ENCODE results near the gene GABRR2.
A peak's percentile ranks its signal among the peaks of the same experiment; 100 is the strongest.
"Not testable (repeated sequence)": the region's sequence is repeated elsewhere in the genome, so short reads cannot be mapped to it uniquely, and the experiment has no call there.

GABRR2 gene

DNA sequence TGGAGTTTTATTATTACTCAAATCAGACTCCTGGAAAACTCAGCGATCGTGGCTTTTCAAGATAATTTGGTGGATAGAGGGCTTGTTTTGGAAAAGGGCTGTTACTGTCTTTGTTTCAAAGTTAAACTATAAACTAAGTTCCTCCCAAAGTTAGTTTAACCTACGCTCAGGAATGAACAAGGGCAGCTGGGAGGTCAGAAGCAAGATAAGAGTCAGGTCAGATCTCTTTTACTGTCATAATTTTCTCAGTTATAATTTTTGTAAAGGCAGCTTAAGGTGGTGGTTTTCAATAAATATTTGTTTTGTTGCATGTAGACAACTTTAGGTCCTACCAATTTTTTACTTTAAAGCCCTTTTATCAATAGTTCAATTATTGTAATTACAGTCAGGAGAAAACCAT lies 9.2 kb upstream of the GABRR2 start:
- no peak for DNase-seq (ENCODE audit: low read depth in 2 of 2)

- DNase-seq (ENCODE audit: low read depth in 2 of 2), result no peak
Measured at GRCh38 chr6:89323511-89323971, 8.4 kb upstream of the GABRR2 start.

DNA sequence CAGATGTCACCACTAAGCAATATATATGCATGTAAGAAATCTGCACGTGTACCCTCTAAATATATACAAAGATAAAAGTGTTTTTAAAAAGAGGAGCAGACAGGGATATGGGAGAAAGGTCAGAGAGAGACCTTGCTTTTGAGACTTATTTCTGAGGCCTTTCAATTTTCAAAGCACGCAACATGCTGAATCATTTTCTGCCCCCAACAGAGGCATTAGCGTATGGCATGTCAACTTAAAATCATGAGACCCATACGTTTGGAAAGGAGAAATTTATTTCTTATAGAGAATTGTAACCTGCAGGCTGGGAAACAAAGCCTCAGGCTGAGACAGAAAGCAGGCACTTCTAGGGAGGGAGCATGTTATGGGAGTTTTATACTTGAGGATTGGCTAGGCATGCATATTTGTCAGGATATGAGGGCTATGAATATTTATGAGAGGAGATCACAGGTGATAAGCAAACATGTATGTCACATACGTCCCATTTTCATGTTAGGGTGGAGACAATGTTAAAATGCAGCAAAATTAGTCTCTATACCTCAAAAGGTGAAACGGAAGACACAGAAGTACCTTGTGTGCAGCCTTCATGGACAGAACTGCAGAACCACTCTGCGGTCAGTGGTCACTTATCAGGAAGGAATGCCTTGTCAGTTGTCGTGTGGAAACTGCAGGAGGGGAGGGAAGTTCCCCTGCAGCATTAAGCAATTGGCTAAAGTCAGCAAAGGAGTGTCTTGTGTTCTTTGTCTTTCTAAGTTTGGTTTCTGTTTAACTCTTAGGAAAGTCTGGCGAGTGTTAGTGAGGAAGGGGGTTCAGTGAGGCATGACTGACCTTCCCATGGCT lies 6.3 kb upstream of the GABRR2 start:
- no peak for DNase-seq (ENCODE audit: low read depth in 2 of 2)

DNA sequence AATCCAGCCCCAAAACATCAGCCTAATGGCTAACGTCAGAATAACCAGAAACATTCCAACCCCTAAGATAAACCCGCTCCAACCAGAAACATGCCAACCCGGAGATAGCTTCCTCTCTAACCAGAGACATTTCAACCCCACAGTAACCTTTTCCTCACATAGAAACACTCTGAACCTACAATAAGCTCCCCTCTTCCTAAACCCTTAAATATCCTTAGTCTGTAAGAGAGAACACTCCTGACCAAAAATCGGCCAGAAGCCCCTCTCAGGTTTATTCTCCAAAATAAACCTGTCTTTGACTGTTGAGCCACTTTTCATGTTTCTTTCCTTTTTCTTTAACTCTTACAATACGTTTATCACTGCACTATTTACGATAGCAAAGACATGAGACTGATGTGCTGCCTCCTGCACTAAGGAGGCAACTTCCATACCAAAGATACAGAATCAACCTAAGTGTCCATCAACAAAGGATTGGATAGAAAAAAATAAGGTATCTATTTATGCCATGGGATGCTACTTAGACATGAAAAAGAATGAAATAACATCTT lies 5.0 kb upstream of the GABRR2 start:
- no peak for DNase-seq (ENCODE audit: low read depth in 2 of 2)

GRCh38 chr6:89317067-89317466 lies 2.0 kb upstream of the GABRR2 start:
- DNase-seq (ENCODE audit: low read depth in 2 of 2), result no peak

DNA sequence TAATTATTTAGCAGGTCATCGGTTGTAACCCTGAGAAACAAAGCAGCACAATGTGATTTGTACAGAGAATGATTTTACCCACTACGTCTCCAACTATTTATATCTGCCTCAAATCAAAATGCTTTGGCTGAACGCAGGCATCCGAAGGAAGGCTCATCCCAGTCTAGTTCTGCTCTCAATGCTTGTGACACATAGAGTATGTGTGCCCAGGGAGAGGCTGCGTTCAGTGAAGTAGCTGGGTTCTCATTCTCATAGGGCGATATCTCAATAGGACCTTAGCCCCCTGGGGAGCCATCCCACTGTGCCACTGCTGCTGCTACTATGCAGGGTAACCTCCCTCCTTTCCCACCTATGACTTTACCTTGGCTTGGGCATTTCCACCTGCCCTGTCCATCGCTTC lies 407 bp downstream of the GABRR2 start:
- DNase-seq (ENCODE audit: low read depth in 2 of 2), result no peak

- DNase-seq (ENCODE audit: low read depth in 2 of 2), result no peak
Measured at GRCh38 chr6:89313006-89313405, 2.1 kb downstream of the GABRR2 start.

- DNase-seq (ENCODE audit: low read depth in 2 of 2), result no peak
Measured at GRCh38 chr6:89311853-89312531, 3.1 kb downstream of the GABRR2 start.

DNA sequence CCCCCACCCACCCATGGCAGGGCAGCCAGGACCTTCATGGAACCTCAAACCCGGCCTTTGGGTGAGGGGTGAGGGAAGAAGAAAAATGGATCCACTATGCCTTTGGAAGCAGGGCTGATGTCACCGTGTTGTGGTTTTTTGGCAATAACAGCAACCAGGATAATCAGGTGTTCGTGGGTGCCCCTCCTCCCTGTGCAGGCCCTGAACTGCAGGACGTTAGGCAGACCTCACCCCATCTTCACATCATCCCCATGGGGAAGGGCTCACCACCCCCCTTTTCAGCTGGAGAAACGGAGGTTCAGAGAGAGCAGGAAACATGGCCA lies 3.6 kb downstream of the GABRR2 start:
- DNase-seq (ENCODE audit: low read depth in 2 of 2), result no peak

GRCh38 chr6:89310929-89311328 lies 4.2 kb downstream of the GABRR2 start:
- DNase-seq (ENCODE audit: low read depth in 2 of 2), result no peak

DNA sequence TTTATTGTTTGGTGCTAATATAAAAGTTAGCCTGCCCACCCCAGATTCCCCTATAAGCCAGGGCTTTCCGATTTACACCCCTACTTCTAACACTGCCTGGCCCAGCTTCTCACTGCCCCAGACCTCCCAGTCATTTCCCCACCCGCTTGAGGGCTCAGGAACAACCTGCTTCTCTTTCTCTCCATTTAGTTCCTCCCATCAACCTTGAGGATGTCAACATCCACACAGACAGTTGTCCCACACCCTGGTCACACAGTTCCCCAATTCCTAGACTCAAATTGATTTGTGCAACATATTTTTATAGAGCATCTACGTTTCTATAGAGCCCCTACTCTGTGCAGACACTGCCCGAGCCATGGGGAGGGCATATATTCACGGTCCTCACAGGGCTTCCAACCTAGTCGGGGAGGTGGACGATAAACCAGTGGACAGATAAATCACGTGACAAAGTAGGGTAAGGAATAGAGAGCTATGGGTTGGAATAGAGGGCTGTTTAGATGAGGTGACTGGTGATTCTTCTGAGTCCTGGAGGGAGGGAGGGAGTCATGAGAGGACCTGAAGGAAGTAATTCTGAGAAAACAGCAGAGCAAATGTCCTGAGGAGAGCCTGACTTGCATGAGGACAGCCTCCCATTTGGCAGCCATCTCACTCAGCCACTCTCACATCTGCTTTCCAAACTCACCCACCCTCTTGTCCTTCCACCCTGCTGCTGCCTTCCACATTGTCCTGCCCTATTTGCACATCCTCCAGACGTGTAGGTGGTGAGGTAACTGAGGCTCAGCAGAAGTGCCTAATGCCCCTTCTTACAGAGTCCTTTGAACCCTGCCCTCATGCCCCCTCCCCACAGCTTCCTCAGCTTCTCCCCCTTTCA lies 6.3 kb downstream of the GABRR2 start:
- DNase-seq (ENCODE audit: low read depth in 2 of 2), result no peak

GRCh38 chr6:89304517-89304916 lies 10.6 kb downstream of the GABRR2 start:
- not testable (repeated sequence) for DNase-seq (ENCODE audit: low read depth in 2 of 2)

GRCh38 chr6:89302936-89303335 lies 12.2 kb downstream of the GABRR2 start:
- no peak for DNase-seq (ENCODE audit: low read depth in 2 of 2)

GRCh38 chr6:89302195-89302770 lies 12.8 kb downstream of the GABRR2 start:
- no peak for DNase-seq (ENCODE audit: low read depth in 2 of 2)

- DNase-seq (ENCODE audit: low read depth in 2 of 2), result no peak
Measured at GRCh38 chr6:89301586-89302194, 13.4 kb downstream of the GABRR2 start.

DNA sequence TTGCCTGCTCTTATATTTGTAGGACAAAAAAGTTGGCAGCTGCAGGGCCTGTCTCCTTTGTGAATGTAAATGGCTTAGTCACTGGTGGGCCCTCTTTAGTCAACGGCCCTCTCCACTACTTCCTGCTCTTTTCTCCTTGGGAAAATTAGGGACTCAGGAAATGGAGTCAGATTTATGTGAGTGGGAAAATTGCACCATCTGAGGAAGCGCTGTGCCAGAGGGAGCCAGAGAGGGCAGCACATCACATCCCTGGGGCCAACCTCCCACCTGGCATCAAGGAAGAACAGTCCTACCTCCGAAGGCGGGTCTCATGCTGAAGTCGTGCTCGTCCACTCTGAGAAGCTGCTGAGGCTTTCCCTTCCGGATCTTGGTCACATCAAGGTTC lies 15.6 kb downstream of the GABRR2 start:
- DNase-seq (ENCODE audit: low read depth in 2 of 2), result no peak

- DNase-seq (ENCODE audit: low read depth in 2 of 2), result peak in 1 of 2 donors; percentile 25
Measured at GRCh38 chr6:89298680-89299465, 16.2 kb downstream of the GABRR2 start.

GRCh38 chr6:89297695-89298351 lies 17.3 kb downstream of the GABRR2 start:
- DNase-seq (ENCODE audit: low read depth in 2 of 2), result peak; percentile 19 to 51

DNA sequence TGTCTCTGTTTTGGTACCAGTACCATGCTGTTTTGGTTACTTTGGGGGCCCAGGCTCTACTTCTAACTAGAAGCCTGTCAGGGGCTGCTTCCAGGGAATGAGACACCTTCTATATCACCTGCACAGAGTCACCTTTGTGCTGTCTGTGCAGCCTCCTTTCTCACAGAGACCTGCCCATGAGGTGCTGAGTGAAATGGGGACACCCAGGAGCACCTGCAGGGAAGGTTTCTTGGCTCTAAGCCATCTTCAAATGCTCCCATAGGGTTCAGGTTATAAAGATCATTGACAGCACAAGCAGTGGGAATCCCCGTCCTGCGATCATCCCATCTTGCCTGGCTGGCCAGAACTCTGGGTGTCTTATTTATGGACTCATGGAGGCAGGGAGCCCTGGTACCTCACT lies 19.1 kb downstream of the GABRR2 start:
- DNase-seq (ENCODE audit: low read depth in 2 of 2), result no peak

GRCh38 chr6:89295116-89295515 lies 20.0 kb downstream of the GABRR2 start:
- DNase-seq (ENCODE audit: low read depth in 2 of 2), result not testable (repeated sequence)

Measured in activated CD4-positive, alpha-beta T cell treated with anti-CD3 and anti-CD28 coated beads for 24 hours (primary cell).